Measurements from ENCODE around the gene GSE1.

Gene GSE1

GRCh38 chr16:85635545-85636140 lies 22.5 kb downstream of the GSE1 start:
- no peak for DNase-seq (ENCODE audit: low read depth)

DNA sequence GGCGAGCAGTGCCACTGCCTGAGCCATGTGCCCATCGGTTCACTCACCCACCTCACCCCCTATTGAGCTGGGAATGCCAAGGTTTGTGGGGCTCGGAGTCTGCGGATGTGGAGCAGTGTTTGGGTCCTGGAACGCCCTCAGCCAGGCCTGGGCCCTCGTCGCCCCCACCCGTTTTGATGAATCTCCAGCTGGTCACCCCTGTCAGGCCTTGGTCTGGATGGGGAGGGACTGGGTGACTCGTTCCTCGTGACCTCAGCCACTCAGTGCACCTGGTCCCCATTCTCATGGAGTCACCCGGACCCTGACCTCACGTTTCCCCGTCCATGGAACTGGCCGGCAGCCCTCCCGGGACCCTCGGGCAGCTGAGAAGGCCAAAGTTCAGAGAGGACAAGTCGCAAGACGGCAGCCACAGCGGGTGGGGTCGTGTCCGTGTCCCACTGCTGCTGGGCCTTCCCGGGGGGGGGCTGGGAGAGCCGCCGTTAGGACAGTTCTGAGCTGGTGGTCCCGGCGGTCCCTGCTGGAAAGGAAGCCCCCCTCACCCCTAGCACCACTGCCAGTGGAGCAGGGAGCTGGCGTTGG lies 23.2 kb downstream of the GSE1 start:
- DNase-seq (ENCODE audit: low read depth) = no peak

DNA sequence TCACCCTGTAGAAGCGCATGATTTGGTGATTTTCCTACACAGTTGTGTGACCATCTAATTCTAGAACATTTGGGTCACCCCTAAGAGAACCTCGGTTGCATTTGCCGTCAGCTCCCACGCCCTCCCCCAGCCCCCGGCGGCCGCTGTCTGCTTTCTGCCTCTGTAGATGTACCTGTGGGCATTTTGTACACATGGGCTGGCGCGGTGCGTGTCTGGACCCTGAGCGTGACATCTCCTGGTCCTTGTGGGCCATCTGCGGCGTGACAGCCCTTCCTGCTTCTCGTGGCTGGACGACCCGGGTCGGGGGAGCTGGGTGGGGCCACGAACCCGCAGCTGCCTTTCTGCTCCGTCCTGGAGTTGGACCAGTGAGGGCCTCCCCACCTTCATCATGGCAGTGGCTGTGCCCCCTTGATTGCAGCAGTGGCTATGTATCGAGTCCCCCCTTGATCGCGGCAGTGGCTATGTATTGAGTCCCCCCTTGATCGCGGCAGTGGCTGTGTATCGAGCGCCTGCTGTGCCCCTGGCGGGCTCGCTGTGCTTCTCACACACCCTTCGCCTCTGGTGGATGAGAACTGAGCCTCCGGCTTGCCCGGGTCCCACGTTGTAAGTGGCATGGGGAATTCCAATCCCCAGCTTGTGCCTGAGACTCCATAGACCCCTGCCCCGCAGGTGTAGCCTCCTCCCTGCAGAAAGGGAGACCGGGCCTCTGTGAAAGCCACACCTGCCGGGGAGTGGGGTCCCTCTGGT lies 24.1 kb downstream of the GSE1 start:
- no peak for DNase-seq (ENCODE audit: low read depth)

- DNase-seq (ENCODE audit: low read depth) = no peak
These were observed 24.9 kb downstream of the GSE1 start for GRCh38 chr16:85637808-85638647.

DNA sequence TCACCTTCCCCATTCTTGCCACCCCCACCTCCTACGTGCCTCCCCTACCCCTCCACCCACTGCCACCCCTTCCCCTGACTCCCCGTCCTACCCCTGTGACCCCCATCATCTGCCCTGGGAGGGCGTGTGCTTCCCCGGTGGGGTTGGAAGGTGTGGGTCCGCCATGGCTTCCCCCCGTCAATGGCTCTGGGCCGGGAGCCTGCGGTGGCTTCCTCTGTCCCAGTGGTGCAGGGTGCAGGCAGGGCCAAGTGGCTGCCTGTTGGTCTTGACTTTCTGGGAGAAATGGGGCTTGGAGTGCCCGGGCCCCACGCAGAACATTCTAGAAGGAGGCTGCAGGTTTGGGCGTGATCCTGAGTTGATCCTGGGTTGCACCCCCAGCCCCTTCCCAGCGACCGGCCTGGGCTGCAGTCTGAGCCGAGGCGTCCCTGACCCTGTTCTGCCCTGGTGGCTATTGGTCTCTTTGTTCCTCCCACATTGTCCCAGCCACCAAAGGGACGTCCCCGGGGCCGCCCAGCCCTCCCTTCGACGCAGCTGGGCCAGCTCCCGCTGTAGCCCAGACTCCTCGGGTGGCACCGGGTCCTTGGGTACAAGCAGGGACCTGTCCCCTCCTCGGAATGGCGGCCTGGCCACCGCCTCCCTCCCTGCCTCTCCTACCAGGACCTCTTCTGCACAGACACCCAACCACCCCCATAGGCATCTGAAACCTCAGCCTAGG lies 25.7 kb downstream of the GSE1 start:
- DNase-seq (ENCODE audit: low read depth) = no peak

DNA sequence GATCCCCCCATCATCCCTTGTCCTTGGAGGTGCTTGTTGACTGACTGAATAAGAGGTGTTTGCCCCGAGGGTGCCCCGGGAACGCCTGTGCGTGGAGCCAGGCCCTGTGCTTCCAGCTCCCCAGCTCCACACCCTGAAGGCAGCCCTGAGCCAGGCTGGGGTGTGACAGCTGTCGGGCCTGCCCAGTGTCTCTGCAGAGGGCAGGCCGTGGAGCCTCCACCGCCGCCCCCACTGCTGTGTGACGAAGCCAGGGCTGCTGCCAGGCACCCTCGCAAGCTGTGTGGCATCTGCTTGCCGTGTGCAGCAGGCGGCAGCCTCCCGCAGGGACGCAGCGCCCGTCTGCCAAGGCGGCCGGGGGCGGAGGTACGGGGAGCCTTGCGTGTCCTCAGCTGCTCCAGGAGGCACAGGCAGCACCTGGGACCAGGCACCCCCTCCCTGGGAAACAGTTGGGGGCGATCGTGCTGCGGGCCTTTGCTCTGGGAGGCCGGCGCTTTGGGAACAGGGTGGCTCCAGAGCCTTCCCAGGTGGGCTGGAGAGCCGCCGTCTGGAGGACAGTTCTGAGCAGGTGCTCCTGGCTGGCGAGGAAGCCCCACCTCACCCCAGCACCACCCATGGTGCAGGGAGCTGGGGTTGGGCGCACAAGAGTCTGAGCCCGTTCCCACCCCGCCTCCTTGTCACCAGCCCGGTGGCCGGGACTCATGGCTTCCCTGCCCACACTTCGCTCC lies 26.6 kb downstream of the GSE1 start:
- no peak for DNase-seq (ENCODE audit: low read depth)

- DNase-seq (ENCODE audit: low read depth) = no peak
These were observed 27.1 kb downstream of the GSE1 start for GRCh38 chr16:85640254-85640558.

- no peak for DNase-seq (ENCODE audit: low read depth)
These were observed 27.5 kb downstream of the GSE1 start for GRCh38 chr16:85640585-85640984.

GRCh38 chr16:85641305-85641704 lies 28.2 kb downstream of the GSE1 start:
- no peak for DNase-seq (ENCODE audit: low read depth)

DNA sequence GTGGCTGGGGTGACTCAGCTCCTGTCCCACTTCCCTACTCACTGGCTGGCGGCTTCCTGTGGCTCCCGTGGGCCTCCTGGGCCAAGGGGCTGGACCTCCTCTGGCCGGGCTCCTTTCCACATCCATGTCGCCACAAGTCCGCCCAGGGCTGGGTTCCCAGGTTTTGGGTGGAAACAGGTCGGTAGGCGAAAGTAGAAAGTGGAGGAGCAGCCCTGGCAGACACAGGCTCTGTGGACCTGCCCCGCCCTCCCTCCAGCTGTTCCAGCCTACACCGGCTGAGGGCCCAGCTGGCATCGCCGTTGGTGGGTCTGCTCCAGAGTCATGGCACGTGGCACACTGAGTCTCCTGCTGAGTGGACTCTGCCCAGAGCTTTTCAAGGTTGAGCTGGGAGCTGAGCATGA lies 28.7 kb downstream of the GSE1 start:
- DNase-seq (ENCODE audit: low read depth) = peak; percentile 9

DNA sequence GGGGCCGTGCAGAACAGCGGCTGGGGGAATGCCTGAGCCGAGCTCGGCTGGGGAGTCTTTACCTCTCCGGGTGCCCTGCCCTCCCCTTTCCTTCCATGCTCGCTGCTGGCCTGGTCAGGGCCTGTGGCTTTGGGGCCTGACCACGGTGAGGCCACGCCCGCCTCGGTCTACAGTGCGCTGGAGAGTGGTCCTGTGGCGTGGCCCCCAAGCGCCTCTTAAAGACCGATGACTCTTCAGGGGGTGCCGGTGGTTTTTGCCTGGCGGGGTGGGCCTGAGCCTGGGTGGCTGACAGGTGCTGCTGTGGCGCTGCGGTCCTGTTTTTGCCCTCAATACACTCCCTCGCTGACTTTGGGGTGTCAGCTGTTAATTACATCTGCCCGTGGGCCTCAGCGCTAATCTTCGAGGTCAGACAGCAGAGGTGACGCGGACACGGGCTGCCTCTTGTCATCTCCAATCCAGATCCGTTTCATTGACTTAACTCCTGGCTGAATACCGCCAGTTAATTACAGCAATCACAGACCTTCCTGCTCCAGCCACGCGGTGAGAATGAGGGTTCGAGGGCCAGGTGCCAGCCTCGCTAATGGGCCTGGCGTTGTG lies 29.7 kb downstream of the GSE1 start:
- DNase-seq (ENCODE audit: low read depth) = no peak

DNA sequence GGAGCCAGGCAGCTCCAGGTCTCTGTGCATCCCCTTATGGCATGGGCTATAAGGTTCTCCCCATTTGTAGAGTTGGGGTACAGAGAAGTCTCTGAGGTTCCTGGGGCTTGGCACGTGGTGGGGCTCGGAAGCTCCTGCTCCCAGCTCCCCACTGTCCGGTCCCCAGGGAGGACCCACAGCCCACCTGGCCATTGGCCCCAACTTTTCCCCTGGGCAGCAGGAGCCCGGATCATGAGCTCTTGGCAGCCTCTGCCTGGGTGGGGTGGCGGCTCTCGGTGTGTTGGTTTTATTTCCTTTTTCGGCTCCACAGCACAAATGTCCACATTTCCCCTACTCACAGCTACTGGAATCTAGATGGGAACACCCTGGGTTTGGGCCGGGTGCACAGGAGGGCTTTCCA lies 30.5 kb downstream of the GSE1 start:
- no peak for DNase-seq (ENCODE audit: low read depth)

DNA sequence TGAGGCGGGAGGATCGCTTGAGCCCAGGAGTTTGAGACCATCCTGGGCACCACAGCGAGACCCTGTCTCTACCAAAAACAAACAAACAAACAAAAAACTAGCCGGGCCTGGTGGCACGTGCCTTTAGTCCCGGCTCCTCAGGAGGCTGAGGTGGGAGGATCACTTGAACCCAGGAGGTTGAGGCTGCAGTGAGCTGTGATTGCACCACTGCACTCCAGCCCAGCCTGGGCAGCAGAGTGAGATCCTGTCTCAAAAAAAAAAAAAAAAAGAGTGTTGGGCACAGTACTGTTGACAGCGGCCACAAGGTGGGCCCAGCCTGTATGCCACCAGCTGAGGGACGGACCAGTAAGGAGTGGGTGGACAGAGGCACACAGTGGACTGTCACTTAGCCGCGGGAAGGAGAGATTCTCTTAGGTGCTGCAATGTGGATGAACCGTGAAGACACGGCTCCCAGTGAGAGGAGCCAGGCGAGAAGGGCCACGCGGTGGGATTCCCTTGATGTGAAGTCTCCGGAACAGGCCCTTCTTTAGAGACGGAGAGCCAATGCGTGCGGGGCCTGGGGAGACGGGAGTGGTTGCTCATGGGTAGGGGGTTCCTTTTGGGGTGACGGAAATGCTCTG lies 31.1 kb downstream of the GSE1 start:
- no peak for DNase-seq (ENCODE audit: low read depth)

DNA sequence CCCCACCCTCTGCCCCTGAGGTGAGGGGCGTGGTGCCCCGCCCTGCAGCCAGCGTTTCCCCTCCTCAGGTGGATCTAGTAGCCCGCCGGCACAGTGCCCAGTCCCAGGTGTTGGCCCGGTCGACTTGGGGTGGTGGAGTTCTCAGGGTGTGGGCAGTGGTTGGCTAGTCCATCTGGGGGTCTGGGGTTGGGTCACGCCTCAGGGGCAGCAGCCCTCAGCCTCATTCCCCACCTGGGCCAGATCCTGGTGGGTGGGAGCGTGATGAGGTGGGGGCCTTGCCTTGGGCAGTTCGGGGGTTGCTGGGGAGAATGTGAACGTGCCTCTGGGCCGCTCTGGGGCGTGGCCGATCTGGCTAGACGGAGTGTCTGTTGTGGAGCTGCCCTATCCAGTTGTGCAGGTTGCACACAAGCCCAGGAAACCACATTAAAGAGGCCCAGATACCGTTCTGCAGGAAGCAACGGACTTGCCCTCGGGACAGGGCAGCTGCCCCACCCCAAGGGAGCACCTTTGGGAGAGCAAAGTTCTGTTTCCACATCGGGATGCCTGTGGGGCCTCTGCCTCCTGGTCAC lies 32.0 kb downstream of the GSE1 start:
- no peak for DNase-seq (ENCODE audit: low read depth)

- DNase-seq (ENCODE audit: low read depth) = no peak
These were observed 33.3 kb downstream of the GSE1 start for GRCh38 chr16:85646358-85646907.

DNA sequence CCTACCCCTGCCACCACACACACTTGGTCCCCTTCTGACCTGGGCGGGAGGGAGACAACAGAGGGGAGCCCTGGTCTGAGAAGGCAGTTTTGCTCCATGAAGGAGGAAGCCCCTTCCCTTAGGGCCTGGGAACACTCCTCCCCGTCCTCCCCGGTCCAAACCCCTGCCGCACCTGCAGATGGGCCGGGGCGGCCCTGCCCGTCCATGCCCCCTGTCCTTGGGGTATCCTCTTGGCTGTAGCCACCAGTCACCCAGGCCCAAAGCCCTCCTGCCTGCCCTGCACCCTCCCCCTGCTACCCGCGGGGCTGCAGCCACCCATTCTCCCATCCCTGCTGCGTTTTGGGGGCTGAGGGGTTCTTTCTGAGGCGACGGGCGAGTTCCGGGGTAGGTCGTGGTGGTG lies 33.9 kb downstream of the GSE1 start:
- no peak for DNase-seq (ENCODE audit: low read depth)

GRCh38 chr16:85648070-85648714 lies 35.1 kb downstream of the GSE1 start:
- DNase-seq (ENCODE audit: low read depth) = no peak

GRCh38 chr16:85648805-85649204 lies 35.7 kb downstream of the GSE1 start:
- no peak for DNase-seq (ENCODE audit: low read depth)

DNA sequence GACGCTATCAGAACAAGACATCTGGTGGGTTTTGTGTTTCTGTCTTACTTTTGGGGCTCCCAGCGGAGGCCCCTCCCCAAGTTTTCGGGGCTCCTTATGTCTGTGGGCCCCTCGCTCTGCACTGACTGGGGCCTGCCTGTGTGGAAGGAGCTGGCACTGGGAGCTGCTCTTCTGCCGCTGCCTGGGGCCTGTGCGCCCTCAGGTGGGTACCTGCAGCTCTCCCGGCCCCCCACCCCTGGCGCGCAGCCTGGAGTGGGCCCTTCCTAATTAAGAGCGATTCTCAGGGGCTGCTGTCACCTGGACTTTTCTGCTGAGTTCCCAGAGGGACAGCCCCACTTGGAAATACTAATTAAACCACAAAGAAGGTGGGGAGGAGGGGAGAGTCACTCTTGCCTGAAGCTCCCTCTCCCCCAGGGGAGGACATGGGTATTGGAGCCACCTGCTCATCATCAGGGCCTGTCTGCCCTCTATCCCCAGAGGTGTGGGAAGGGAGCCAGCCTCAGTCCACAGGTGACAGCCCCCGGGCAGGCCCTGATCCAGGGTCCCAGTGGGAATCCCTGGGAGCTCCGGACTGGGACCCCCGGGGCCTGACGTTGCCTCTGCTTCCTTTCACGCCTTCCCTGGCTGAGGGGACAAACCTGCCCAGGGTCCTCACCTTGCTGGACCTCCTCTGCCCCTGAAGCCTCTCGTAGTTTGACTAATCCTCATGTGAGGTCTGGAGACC lies 36.5 kb downstream of the GSE1 start:
- no peak for DNase-seq (ENCODE audit: low read depth)

Measured in stromal cell of bone marrow (primary cell).